Measurements from ENCODE around the gene SPINK4. TPM values are rescaled to one million over a fixed set of nuclear protein-coding genes. Genes with fewer than 3 reads are reported as not detected.

SPINK4 gene
- total RNA-seq (ENCODE audit: low replicate concordance), result not detected in 2 replicates
- long read RNA-seq, result 0 reads

GRCh38 chr9:33239921-33240320, at the start of gene SPINK4:
TSS of gene SPINK4 (plus strand) at chr9:33240167. CDS start at chr9:33240209, 42 bp downstream.
- Mint-ChIP-seq H3K4me3 (no peak within 1 kb of the TSS), H3K27me3 (peaks cover 26% of the 10 kb centered on the region), H3K9me3 (no peaks in the 10 kb centered on the region), H3K36me3 (no peaks in the 10 kb centered on the region), H3K4me1 (ENCODE audit: unreplicated experiment) (peaks cover 6% of the 10 kb centered on the region), H3K27ac (peak within 1 kb of the TSS; percentile 25)
- TF ChIP-seq CTCF (conservative IDR thresholded peaks at IDR 0.05), result no peak
- no peak for DNase-seq (ENCODE audit: extremely low spot score, unreplicated experiment)

GRCh38 chr9:33192493-33193255, 47.3 kb upstream of the SPINK4 start:
- no peak overlapping the region for H3K4me3 Mint-ChIP-seq
- H3K4me1 Mint-ChIP-seq (ENCODE audit: unreplicated experiment), result peaks cover 30% of the 10 kb centered on the region
- no peak overlapping the region for H3K27ac Mint-ChIP-seq
- TF ChIP-seq CTCF (conservative IDR thresholded peaks at IDR 0.05), result no peak
- no peak for DNase-seq (ENCODE audit: extremely low spot score, unreplicated experiment)
- peaks cover 3% of the 10 kb centered on the region for H3K27me3 Mint-ChIP-seq
- H3K36me3 Mint-ChIP-seq, result no peaks in the 10 kb centered on the region
- peaks cover 1% of the 10 kb centered on the region for H3K9me3 Mint-ChIP-seq

GRCh38 chr9:33193818-33194217, 46.1 kb upstream of the SPINK4 start:
- no peak overlapping the region for H3K27ac Mint-ChIP-seq
- no peak overlapping the region for H3K4me3 Mint-ChIP-seq
- H3K9me3 Mint-ChIP-seq, result no peaks in the 10 kb centered on the region
- DNase-seq (ENCODE audit: extremely low spot score, unreplicated experiment), result no peak
- no peaks in the 10 kb centered on the region for H3K36me3 Mint-ChIP-seq
- peaks cover 20% of the 10 kb centered on the region for H3K4me1 Mint-ChIP-seq (ENCODE audit: unreplicated experiment)
- no peak for TF ChIP-seq CTCF (conservative IDR thresholded peaks at IDR 0.05)
- no peaks in the 10 kb centered on the region for H3K27me3 Mint-ChIP-seq

GRCh38 chr9:33196736-33197135, 43.2 kb upstream of the SPINK4 start:
- Mint-ChIP-seq H3K9me3 (no peaks in the 10 kb centered on the region), H3K4me3 (no peak overlapping the region), H3K4me1 (ENCODE audit: unreplicated experiment) (peaks cover 11% of the 10 kb centered on the region), H3K27ac (no peak overlapping the region), H3K27me3 (no peaks in the 10 kb centered on the region), H3K36me3 (no peaks in the 10 kb centered on the region)
- no peak for TF ChIP-seq CTCF (conservative IDR thresholded peaks at IDR 0.05)
- DNase-seq (ENCODE audit: extremely low spot score, unreplicated experiment), result no peak

GRCh38 chr9:33197279-33198152, 42.5 kb upstream of the SPINK4 start:
- H3K27ac Mint-ChIP-seq, result no peak overlapping the region
- peaks cover 9% of the 10 kb centered on the region for H3K4me1 Mint-ChIP-seq (ENCODE audit: unreplicated experiment)
- no peaks in the 10 kb centered on the region for H3K36me3 Mint-ChIP-seq
- no peak for DNase-seq (ENCODE audit: extremely low spot score, unreplicated experiment)
- no peaks in the 10 kb centered on the region for H3K9me3 Mint-ChIP-seq
- TF ChIP-seq CTCF (conservative IDR thresholded peaks at IDR 0.05), result peak; percentile 30
- no peak overlapping the region for H3K4me3 Mint-ChIP-seq
- peaks cover 4% of the 10 kb centered on the region for H3K27me3 Mint-ChIP-seq

Data from type B pancreatic cell (in vitro differentiated cells).